ENCODE data around the gene OR7C1.

Gene OR7C1

GRCh38 chr19:14764401-14764800 lies 70.6 kb downstream of the OR7C1 start:
- no peak for DNase-seq

DNA sequence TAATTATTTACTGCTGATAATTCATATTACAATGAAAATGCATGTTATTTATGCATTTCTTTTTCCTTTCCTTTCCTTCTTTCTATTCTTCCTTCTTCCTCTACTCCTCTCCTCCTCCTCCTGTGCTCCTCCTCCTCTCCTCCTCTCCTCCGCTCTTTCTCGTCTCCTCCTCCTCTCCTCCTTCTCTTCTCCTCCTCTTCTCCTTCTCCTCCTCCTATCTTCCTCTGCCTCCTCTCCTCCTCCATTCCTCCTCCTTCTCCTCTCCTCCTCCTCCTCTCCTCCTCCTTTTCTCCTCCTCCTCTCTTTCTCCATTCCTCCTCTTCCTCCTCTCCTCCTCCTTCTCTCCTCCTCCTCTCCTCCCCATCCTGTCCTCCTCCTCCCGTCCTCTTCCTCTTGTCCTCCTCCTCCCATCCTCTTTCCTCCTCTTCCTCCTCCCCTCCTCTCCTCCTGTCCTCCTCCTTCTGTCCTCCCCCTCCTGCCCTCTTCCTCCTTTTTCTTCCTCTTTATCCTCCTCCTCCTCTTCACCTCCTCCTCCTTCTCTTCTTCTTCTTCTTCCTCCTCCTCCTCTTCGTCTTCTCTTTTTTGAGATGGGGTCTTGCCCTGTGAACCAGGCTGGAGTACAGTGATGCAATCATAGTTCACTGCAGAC lies 71.4 kb downstream of the OR7C1 start:
- no peak for DNase-seq

- no peak for DNase-seq
Observed at GRCh38 chr19:14762111-14762510, 72.9 kb downstream of the OR7C1 start.

DNA sequence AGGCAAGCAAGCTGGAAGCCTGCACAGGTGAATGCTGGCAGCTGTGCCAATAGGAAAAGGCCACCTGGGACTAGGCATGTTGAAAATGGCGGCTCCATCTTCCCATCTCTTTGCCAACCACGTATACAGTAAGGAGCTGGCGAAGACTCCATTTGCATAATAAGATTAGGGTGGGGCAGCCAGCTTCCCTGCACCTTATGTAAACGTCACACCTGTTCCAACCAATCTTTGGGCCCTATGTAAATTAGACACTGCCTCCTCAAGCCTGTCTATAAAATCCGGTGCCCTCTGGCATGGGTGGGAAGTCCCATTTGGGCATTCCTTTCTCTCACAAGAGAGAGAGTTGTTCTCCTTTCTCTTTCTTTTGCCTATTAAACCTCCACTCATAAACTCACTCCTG lies 73.4 kb downstream of the OR7C1 start:
- no peak for DNase-seq

- no peak for DNase-seq
Observed at GRCh38 chr19:14758816-14759215, 76.2 kb downstream of the OR7C1 start.

- DNase-seq = no peak
Observed at GRCh38 chr19:14748601-14749000, 86.4 kb downstream of the OR7C1 start.
